HG02885 (cell line): ENCODE data around the gene UXS1.

ENCODE experiments used
- ATAC-seq: cut with Tn5 transposase; IDR thresholded peaks from one replicate; pipeline ENCODE4 v1.9.1; 2021; ENCODE audit warnings: mild to moderate bottlenecking; ENCODE audit not compliant: unreplicated experiment, poor library complexity

Gene UXS1

DNA sequence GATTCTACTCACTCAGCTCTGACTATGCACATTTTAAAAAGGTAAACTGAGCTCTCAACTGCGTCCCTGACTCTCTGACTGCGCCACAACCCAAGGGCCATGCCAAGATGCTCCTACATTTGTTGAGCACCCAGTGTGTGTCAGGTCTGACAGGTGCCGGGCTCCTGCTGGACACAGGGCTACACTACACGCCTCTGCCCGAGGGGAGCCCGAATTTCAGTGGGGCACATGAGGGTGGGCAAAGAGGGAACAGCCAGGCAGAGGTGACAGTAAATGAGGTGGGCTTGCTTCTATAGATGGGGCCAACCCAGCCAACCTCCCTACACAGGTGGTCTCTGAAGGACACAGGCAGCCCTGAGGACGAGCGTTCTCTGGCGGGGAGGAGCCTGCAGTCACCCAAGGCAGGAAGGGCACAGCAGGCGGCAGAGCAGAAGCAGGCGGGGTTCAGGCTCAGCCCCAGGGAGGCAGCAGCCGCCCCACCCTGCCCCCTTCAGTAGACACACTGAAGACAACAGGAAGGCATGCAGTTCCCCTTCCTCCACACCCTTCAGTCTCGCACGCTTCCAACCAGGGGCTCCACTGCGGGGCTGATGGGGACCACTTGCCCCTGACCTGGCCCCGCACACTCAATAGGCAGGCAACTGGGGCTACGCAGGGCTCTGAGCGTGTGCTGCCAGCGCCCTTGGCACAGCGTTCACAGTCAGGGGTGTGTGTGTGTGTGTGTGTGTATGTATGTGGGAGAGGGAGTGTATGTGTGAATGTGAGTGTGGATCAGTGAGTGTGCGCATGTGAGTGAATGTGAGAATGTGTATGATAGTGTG, 98.4 kb downstream of the UXS1 start:
- no peak for ATAC-seq

DNA sequence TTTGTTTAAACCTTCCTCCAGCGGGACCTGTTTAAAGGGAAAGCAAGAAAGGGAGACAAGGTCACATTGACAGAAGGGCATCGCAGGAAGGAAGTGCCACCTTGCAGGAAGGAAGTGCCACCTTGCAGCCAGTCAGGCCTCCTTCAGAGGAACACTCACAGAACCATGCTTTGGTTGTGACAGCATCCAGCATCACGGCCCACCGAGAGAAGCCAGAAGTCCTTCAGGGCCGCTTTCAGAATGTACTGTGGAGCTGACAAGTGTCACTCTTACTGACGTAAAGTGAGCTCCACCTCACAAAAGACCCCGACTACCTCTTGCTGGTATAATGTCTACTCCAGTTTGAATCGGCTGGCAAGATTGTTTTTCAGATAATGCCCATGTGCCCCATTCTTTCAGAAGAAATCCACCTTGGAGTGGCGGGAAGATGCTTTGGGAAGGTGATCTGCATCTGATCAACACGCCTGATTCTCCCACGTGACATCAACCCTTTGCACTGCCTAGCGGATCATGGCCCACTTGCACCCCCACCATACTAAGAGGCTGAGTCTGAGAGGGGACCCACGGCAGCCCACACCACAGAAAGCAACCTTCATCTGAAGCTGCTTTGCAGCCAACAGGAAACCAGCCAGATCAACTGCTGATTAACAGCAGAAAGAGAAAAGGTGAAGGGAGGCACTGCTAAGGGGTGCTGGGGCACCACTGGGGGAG, 99.8 kb downstream of the UXS1 start:
- no peak for ATAC-seq

DNA sequence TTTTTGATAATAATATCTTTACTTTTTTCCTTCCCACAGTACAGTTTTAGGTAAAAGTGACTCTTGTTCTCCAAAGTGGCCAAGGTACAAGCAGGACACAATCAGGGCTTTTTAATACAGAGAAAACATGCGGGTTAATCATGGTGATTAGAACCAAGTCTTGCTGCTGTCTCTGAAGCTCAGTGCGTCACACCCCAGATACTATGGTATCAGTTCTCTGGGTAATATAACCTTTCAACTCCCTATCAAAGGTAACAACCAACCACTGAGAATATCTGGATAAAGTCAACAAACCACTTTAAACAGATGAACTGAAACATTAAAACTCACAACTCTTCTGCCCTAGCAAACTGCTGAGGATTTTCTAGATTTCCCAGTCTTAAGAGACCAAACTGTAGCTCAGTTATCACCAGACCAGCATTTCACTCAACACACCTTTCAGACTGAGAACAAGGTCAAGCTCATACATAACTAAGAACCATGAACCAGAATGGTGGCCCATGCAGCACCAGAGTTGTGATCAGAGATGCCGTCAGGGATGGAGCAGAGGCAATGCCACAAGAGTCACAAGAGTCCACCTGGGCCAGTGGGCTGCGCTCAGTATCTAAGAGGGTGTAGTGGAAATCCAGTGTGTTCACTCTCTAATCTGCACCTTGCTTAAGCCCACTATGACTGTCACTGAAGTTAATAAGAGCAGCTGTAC, 103.0 kb downstream of the UXS1 start:
- ATAC-seq = no peak

DNA sequence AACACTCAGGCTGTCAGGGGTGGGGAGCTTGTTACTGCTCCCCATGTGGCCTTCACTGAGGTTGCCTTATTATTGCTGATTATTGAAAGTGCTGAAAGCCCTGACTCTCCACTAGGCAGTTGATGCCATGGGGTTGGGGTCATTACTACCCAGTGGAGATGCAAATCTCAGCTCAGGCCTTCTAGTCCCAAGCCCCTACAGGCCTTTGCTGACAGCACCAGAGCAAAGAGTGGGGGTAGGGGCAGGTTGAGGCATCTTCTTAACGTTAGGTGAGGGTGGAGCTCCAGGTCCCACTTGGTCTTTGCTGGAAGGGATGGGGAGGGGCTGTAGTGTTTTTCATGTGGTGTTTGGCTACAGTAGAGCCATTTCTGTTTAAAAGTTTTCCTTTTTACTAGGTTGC, 104.5 kb downstream of the UXS1 start:
- ATAC-seq = no peak

DNA sequence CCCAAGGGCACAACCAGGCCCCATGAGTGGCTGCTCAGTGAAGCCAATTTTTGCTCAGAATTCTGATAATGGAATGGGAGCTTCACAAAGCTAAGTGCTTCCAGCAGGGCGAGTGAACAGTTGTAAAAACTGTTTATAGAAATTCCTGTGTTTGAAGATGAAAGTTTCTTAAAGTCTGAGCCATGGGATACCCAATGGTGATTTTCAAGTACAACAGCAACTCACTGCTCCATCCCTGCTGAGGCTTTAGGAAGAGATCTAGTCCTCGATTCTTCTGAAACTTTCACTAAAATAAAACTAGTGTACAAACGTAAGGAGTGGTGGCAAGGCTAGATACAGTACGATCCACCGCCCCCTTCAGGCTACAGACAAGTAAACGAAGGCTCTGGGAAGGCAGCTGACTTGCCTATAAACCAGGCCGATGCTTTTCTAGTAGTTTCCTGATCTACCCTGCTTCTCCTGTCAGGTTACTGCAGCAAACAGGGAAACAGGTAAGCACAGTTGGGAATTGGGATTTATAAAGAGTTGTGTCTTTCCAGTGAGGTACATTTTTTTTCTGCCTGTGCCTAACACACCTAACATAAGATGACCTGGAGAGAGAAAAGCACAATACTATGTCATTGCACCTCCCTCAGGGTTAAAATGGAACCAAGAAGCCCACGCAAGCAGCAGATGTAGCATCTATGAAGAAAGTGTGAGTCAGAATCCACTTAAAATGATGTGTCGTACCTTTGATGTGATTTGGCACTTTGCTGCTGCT, 108.7 kb downstream of the UXS1 start:
- no peak for ATAC-seq

DNA sequence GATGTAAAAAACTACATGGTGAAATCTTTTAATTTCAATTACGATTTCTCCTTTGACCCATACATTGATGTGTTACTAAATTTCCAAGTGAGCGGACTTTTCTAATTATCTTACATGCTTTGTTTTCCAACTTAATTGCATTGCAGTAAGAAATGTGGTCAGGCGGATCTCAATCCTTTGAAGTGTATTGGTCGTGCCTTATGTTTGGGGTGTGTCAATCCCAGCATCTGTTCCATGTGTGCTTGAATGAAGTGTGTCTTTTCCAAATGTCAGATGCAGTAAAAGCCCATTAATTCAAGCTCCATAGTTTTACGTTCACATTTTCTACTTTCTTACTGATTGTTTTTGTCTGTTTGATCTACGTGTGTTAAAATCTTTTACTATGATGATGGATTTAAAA, 113.1 kb downstream of the UXS1 start:
- ATAC-seq = no peak

DNA sequence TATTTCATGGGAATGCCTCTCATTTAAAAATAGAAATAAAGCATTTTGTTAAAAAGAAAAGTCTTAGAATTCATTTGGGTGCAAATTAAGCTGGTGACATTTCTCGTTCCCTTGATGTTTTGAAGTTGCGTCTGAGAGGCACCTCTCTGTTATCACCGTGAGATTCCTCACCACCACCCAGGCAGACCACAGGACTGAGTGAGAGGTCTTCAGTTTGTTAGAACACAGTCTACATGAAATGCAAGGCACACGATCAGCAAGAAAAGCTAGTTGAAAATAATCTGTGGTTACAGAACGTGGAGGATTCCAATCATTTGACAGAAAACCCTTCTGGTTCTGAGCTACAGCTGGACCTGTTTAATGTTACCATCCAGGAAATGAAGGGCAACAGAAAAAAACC, 116.0 kb downstream of the UXS1 start:
- ATAC-seq = no peak

DNA sequence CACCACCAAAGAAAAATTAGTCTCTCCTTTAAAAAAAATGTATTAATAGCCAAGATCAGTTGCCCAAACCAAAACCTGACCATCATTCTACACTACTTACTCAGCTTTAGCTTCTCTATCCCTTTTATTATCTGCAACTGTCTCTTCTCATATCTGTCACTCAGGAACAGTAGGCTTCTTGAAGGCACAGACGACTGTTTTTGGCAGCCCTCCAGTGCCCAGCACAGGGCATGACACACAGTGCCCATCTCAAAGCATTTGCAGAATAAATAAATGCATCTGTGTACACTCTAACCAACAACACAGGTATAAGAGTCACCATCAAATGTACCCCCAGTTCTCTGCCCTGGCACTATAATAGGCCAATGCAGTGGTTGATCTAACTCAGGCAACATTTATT, 117.2 kb downstream of the UXS1 start:
- ATAC-seq = no peak

DNA sequence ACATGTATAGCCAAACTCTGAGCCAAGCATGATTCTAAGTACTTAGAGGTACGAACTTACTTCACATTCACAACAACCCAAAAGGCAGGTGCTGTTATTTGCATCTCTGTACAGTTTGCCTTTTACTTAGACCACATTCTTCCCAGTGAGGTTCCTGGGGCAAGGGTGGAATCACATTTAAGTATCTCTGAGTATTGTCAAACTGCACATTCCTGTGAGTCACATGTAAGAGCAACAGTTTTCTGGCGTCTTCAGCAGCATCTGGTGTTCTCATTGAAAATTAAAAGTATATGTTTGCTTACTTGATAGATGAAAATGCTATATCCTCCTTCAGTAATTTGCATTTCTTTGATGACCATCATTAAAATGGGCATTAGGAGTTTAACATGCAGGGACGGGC, 119.1 kb downstream of the UXS1 start:
- ATAC-seq = no peak

DNA sequence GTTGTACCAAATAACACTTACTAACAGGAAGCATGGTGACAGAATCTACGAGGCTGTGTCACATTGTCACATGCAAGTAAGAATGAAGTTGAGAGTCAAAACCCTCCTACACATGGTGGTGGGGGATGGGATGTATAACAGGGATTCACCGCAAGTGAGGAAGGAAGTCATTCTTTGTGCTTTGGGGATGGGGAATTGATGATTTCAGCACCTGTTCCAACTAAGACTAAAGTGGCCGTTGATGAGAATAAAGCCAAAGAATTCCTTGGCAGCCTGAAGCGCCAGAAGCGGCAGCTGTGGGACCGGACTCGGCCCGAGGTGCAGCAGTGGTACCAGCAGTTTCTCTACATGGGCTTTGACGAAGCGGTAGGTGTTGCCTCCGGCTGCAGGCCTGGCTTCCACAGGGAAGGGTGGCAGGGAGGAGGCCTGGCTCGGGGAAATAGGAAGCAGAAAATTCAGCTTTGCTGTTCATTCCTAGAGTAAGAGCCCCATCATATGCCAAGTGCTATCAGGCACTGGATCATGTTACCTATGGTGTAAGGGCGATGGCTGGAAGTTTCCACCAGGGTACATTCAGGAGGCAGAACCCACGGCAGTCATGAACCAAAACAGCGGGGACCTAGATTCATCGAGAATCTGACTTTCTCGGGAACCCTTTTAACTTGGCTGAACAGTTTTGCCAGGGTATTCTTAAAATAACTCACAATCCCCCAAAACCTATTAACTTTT, 120.3 kb downstream of the UXS1 start:
- ATAC-seq = no peak

DNA sequence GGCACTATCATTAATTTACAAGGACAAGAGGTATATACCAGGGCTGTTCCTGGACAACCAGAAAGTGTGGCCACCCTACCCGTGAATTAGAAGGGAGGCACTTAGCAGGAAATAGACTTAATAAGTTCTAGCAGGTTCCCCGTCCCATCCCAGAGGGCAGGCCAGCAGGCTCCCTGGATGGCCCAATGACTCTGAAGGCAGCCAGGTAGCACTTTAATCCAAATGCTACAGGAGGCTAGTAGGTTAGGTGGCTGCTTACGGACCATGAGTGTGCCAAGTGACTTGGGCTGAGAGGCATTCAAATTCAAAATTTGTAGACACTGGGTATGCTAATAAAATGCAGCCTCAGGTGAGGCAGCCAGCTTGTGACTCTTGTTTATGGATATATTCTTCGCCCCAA, 123.9 kb downstream of the UXS1 start:
- ATAC-seq = no peak

DNA sequence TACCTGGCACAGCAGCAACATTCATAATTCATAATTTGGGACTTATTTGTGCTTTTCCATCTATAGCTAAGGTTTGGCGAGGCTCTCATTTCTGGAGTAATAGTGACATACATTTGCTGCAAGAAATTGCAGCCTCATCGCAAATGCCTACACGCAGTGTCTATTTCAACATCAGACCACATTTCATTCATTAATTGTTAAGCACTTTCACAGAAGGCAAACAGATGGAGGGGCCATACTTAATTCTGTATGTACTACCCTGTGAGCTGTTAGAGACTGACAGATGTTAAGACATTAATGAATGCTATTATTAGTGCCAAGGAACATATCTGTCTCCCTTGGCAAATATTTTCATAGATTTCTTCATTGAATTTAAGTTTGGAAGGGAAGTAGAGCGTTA, 125.7 kb downstream of the UXS1 start:
- no peak for ATAC-seq

DNA sequence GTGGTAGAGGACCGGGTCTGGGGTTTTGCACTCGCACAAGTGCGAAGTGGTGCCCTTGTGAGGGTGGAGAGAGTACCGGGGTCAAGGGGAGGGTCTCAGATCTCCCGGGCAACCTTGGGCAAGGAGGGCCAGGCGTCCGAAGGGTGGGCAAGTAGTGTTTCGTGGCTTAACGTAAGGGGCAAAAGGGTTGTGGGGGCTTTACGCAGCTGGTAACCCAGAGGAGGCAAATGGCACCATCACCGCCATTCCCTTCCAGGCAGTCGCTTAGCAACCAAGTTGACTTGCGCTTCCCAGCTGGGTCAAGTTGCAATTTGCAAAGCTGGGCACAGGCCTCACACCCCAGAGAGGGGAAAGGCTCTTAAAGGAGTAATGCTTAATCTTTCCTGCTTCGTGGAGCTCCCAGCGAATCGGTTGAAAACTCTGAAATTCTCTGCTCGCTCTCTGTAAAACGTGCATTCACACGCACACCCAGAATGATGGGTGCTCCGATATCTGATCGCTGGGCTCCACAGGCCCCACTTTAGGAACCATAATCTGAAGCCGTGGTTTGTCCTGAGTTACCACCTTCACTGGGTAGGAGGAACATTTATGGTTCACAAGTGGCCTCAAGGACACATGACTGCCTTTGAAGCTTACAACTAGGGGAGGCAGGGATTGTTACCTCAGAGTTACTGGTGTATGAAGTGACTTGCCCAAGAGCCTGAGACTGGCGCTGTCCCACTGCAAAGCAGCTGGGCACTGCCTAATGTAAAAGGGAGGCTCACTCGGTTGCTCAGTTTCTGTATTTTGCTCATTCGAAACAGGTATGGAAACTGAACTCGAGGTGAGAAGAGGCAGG, 127.9 kb downstream of the UXS1 start:
- no peak for ATAC-seq

DNA sequence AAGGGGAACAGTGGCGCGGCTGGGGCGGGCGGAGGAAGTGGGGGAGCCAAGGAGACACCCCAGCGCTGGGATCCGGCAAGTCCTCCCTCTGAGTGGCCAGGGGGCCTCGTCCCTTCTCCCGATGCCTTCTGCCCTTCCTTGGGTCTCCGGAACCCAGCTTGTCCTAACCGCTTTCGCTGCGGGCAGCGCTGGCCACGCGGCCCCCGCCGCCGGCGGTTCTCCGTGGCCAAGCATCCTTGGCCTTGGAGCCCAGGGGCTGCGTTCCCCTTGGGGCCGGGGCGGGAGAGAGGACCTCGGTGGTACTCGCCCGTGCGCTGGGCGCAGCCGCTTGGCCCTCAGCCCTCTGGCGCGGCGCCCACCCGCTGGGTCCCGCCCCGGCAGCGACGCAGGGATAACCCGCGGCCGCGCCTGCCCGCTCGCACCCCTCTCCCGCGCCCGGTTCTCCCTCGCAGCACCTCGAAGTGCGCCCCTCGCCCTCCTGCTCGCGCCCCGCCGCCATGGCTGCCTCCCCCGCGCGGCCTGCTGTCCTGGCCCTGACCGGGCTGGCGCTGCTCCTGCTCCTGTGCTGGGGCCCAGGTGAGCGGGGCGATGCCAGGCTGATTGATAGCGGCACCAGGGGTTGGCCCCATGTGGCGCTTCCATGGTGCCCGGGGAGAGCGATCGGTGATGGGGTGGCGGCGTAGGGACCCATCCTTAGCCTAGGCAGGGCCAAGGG, 128.7 kb downstream of the UXS1 start:
- no peak for ATAC-seq

DNA sequence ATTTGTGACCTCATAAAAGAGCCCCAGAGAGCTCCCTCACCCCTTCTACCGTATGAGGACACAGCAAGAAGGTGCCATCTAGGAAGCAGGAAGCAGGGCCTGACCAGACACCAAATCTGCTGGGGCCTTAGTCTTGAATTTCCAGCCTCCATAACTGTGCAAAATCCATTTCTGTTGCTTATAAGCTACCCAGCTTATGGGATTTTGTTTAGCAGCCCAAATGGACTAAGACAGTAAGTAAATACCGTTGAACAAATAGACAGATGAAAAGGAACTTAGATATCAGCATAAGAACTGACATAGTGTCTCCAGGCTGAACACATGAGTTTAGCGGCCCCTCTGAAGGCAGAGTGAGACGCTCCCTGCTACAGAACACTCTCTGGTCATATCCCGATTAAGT, 130.9 kb downstream of the UXS1 start:
- no peak for ATAC-seq

DNA sequence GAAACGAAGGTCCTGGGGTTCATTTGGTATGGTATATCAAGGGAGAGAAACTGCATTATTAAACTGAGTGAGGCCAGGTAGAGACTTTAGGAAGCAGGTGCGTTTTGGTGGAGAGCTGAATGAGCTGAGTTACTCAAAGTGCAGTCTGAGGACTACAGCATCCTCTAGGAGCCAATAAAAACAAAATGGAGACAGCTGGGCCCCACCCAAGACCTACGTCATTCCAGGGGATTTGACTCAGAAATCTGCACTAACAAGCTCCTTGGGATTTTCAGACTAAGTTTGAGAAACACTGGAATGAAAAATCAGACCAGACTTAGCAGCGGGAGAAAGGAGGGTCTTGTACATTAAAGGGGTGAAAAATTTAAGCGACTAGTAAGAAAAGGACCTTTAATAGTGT, 131.5 kb downstream of the UXS1 start:
- ATAC-seq = no peak

DNA sequence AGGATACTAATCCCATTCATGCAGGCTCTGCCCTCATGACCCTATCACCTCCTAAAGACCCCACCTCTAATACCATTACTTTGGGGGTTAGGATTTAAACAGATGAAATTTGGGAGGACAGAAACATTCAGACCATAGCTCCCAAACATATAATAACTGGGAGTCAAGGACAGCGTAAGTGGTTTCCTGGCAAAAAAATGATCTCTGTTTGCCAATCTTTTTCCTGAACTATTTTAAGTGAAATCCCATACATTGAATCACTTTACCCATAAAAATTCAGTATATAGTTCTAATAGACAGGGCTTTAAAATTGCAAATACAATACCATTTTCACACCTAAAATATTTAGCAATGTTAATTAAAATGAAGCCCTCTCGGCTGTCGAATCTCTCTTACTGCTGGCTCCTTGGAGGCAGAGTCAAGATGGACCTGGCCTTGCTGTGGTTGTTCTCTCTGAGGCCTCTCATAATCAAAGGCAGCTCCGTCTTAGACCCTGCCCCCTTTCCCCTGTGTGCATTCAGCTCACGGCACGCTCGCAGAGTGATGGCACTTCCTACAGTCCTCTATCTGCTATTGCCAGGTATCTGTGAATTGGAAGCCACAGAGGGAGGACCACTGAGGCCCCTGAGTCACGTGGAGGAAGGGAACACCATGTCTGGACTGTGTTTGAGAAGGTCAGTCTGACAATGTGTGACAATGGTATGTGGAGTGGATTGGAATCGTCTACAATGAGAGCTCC, 132.3 kb downstream of the UXS1 start:
- ATAC-seq = no peak
